Measurements from ENCODE around the gene ELOVL2.
"Not testable (repeated sequence)": the region's sequence is repeated elsewhere in the genome, so short reads cannot be mapped to it uniquely, and the experiment has no call there.

ELOVL2 gene, protein sequence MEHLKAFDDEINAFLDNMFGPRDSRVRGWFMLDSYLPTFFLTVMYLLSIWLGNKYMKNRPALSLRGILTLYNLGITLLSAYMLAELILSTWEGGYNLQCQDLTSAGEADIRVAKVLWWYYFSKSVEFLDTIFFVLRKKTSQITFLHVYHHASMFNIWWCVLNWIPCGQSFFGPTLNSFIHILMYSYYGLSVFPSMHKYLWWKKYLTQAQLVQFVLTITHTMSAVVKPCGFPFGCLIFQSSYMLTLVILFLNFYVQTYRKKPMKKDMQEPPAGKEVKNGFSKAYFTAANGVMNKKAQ

GRCh38 chr6:11043961-11044711 lies at the start of gene ELOVL2:
Gene ELOVL2, minus strand, starts transcription at chr6:11044305. Its CDS starts 75 bp downstream, at chr6:11044230.
- Mint-ChIP-seq H3K9me3 (no peaks in the 10 kb centered on the region), H3K36me3 (ENCODE audit: low read depth) (peaks cover 3% of the 10 kb centered on the region), H3K4me3 (peak within 1 kb of the TSS; percentile 80), H3K4me1 (ENCODE audit: low read depth) (peaks cover 7% of the 10 kb centered on the region), H3K27me3 (ENCODE audit: low read depth) (peaks cover 68% of the 10 kb centered on the region), H3K27ac (peak within 1 kb of the TSS; percentile 4)
- peak; percentile 10 for DNase-seq (ENCODE audit: low spot score)

GRCh38 chr6:11093376-11093625 lies 49.2 kb upstream of the ELOVL2 start:
- Mint-ChIP-seq H3K4me1 (ENCODE audit: low read depth) (peaks cover 18% of the 10 kb centered on the region), H3K27me3 (ENCODE audit: low read depth) (peaks cover 4% of the 10 kb centered on the region), H3K27ac (peak overlapping the region; percentile 93), H3K9me3 (no peaks in the 10 kb centered on the region), H3K36me3 (ENCODE audit: low read depth) (peaks cover 2% of the 10 kb centered on the region), H3K4me3 (peak overlapping the region; percentile 94)
- no peak for DNase-seq (ENCODE audit: low spot score)

GRCh38 chr6:11092668-11093375 lies 48.7 kb upstream of the ELOVL2 start:
- no peak for DNase-seq (ENCODE audit: low spot score)
- Mint-ChIP-seq H3K36me3 (ENCODE audit: low read depth) (peaks cover 2% of the 10 kb centered on the region), H3K4me1 (ENCODE audit: low read depth) (peaks cover 18% of the 10 kb centered on the region), H3K4me3 (peak overlapping the region; percentile 94), H3K27me3 (ENCODE audit: low read depth) (peaks cover 4% of the 10 kb centered on the region), H3K9me3 (no peaks in the 10 kb centered on the region), H3K27ac (peak overlapping the region; percentile 93)

GRCh38 chr6:11091141-11091540 lies 47.0 kb upstream of the ELOVL2 start:
- DNase-seq (ENCODE audit: low spot score); H3K27me3 Mint-ChIP-seq (ENCODE audit: low read depth); H3K9me3 Mint-ChIP-seq; H3K36me3 Mint-ChIP-seq (ENCODE audit: low read depth); H3K27ac Mint-ChIP-seq; H3K4me3 Mint-ChIP-seq: not testable (repeated sequence)
- H3K4me1 Mint-ChIP-seq (ENCODE audit: low read depth): peaks cover 16% of the 10 kb centered on the region

- DNase-seq (ENCODE audit: low spot score): no peak
- Mint-ChIP-seq H3K36me3 (ENCODE audit: low read depth) (no peaks in the 10 kb centered on the region), H3K4me3 (no peak overlapping the region), H3K4me1 (ENCODE audit: low read depth) (peaks cover 7% of the 10 kb centered on the region), H3K27me3 (ENCODE audit: low read depth) (peaks cover 4% of the 10 kb centered on the region), H3K27ac (no peak overlapping the region), H3K9me3 (no peaks in the 10 kb centered on the region)
Observed at GRCh38 chr6:11089695-11090094, 45.6 kb upstream of the ELOVL2 start.

GRCh38 chr6:11087141-11087812 lies 43.2 kb upstream of the ELOVL2 start:
- H3K9me3 Mint-ChIP-seq; H3K27ac Mint-ChIP-seq; H3K27me3 Mint-ChIP-seq (ENCODE audit: low read depth); H3K4me1 Mint-ChIP-seq (ENCODE audit: low read depth); H3K4me3 Mint-ChIP-seq; H3K36me3 Mint-ChIP-seq (ENCODE audit: low read depth); DNase-seq (ENCODE audit: low spot score): not testable (repeated sequence)

DNA sequence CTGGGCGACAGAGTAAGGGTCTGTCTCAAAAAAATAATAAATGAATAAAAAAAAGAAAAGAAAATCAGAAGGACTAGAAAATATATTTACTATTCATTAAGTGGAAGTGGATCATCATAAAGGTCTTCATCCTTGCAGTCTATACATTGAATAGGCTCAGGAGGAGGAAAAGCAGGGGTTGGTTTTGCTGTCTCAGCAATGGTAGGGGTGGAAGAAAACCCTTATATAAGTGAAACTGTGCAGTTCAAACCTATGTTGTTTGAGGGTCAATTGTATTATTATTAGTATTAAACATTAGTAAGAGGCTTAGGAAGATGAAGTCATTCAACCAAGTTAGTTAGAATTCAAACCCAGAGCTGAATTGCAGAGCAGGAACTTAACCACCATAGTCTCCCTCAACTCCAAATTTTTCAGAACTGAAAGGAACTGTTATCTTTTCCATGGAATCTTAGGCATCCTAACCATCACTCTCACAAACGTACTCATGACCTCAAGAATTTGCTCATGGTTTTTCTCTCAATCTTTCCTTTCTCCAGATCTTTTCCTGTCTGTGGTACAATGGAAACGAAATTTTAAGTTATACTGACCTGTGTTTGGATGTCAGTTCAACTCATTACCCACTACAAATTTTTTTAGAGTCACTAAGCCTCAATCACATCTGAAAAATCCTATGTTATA lies 41.8 kb upstream of the ELOVL2 start:
- no peaks in the 10 kb centered on the region for H3K4me1 Mint-ChIP-seq (ENCODE audit: low read depth)
- no peaks in the 10 kb centered on the region for H3K36me3 Mint-ChIP-seq (ENCODE audit: low read depth)
- no peak overlapping the region for H3K27ac Mint-ChIP-seq
- no peak overlapping the region for H3K4me3 Mint-ChIP-seq
- no peaks in the 10 kb centered on the region for H3K9me3 Mint-ChIP-seq
- no peak for DNase-seq (ENCODE audit: low spot score)
- peaks cover 7% of the 10 kb centered on the region for H3K27me3 Mint-ChIP-seq (ENCODE audit: low read depth)

DNA sequence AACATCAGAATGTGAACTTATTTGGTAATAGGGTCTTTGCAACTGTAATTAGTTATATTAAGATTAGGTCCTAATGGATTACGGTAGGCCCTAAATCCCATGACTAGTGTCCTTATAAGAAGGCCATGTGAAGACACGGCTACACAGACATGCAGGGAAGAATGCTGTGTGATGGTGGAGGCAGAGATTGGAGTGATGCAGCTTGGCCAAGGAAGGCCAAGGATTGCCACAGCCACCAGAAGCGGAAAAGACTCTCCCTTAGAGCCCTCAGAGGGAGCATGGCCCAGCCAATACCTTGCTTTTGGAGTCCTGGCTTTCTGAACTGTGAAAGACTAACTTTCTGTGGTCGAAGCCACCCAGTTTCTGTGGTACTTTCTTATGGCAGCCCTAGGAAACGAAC lies 39.9 kb upstream of the ELOVL2 start:
- Mint-ChIP-seq H3K27ac (no peak overlapping the region), H3K36me3 (ENCODE audit: low read depth) (no peaks in the 10 kb centered on the region), H3K9me3 (no peaks in the 10 kb centered on the region), H3K4me3 (no peak overlapping the region), H3K4me1 (ENCODE audit: low read depth) (no peaks in the 10 kb centered on the region), H3K27me3 (ENCODE audit: low read depth) (peaks cover 6% of the 10 kb centered on the region)
- no peak for DNase-seq (ENCODE audit: low spot score)

DNA sequence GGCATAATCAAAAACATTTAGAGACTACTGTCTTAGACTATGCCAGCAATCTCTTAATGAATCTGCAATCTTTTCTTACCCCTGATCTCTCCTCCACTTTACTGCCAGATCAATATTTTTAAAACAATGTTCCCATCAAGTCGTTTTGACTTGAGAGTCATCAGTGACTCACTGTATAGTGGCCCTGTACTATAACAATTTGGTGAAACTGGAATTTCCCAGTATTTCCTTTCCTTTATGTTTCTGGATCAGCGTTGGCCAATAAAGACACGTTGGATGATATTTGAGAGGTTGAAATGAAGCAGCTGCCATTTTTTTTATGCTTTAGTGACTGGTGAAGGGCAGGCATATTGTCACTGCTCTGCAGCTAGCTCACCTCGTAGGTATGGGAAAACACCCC lies 39.4 kb upstream of the ELOVL2 start:
- H3K27me3 Mint-ChIP-seq (ENCODE audit: low read depth): peaks cover 4% of the 10 kb centered on the region
- no peaks in the 10 kb centered on the region for H3K36me3 Mint-ChIP-seq (ENCODE audit: low read depth)
- no peaks in the 10 kb centered on the region for H3K9me3 Mint-ChIP-seq
- H3K4me1 Mint-ChIP-seq (ENCODE audit: low read depth): no peaks in the 10 kb centered on the region
- no peak overlapping the region for H3K4me3 Mint-ChIP-seq
- DNase-seq (ENCODE audit: low spot score): no peak
- H3K27ac Mint-ChIP-seq: no peak overlapping the region

- Mint-ChIP-seq H3K4me3 (no peak overlapping the region), H3K9me3 (no peaks in the 10 kb centered on the region), H3K4me1 (ENCODE audit: low read depth) (no peaks in the 10 kb centered on the region)
Observed at GRCh38 chr6:11080296-11080695, 36.2 kb upstream of the ELOVL2 start.

DNA sequence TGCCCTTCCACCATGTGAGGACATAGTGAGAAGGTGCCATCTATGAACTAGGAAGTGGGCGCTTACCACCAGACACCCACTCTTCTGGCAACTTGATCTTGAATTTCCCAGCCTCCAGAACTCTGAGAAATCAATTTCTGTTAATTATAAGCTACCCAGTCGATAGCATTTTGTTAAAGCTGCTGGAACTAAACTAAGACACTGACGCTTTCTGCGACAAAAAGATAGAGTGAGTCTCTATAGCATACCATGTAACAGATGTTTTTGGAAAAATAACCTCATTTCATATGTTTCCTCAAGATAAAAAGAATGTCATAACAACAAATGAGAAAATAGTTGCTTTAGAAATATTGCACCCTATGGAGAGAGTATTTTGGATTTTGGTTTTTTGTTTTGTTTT lies 34.2 kb upstream of the ELOVL2 start:
- no peak overlapping the region for H3K4me3 Mint-ChIP-seq
- H3K27me3 Mint-ChIP-seq (ENCODE audit: low read depth): peaks cover 4% of the 10 kb centered on the region
- H3K36me3 Mint-ChIP-seq (ENCODE audit: low read depth): no peaks in the 10 kb centered on the region
- H3K27ac Mint-ChIP-seq: no peak overlapping the region
- H3K4me1 Mint-ChIP-seq (ENCODE audit: low read depth): no peaks in the 10 kb centered on the region
- DNase-seq (ENCODE audit: low spot score): no peak
- H3K9me3 Mint-ChIP-seq: no peaks in the 10 kb centered on the region

More at GRCh38 chr6:11080296-11080695, 36.2 kb upstream of the ELOVL2 start:
- H3K36me3 Mint-ChIP-seq (ENCODE audit: low read depth): no peaks in the 10 kb centered on the region
- H3K27me3 Mint-ChIP-seq (ENCODE audit: low read depth): peaks cover 4% of the 10 kb centered on the region
- H3K27ac Mint-ChIP-seq: no peak overlapping the region
- DNase-seq (ENCODE audit: low spot score): no peak

- no peak for DNase-seq (ENCODE audit: low spot score)
- Mint-ChIP-seq H3K4me1 (ENCODE audit: low read depth) (no peaks in the 10 kb centered on the region), H3K27me3 (ENCODE audit: low read depth) (peaks cover 4% of the 10 kb centered on the region), H3K36me3 (ENCODE audit: low read depth) (no peaks in the 10 kb centered on the region), H3K4me3 (no peak overlapping the region), H3K9me3 (no peaks in the 10 kb centered on the region), H3K27ac (no peak overlapping the region)
Observed at GRCh38 chr6:11076540-11076939, 32.4 kb upstream of the ELOVL2 start.

- no peak for DNase-seq (ENCODE audit: low spot score)
- Mint-ChIP-seq H3K36me3 (ENCODE audit: low read depth) (no peaks in the 10 kb centered on the region), H3K27ac (no peak overlapping the region), H3K4me3 (no peak overlapping the region), H3K27me3 (ENCODE audit: low read depth) (peaks cover 4% of the 10 kb centered on the region), H3K9me3 (no peaks in the 10 kb centered on the region), H3K4me1 (ENCODE audit: low read depth) (no peaks in the 10 kb centered on the region)
Observed at GRCh38 chr6:11072101-11072500, 28.0 kb upstream of the ELOVL2 start.

All from T-helper 2 cell treated with Interferon-gamma antibody and Interleukin-4, amounts not matched to agents 5 μg/mL and 100 μg/mL, for 36 hours (primary cell).